GM12874 (cell line): Measurements from ENCODE around the gene MGRN1.

Experiments
- CTCF ChIP-seq: IDR thresholded peaks from 2 replicates; pipeline ENCODE4 v1.5.1; 2011; ENCODE audit warnings: low read depth, mild to moderate bottlenecking, control low read depth, low read length, moderate library complexity; ENCODE audit not compliant: insufficient read depth

Gene MGRN1

DNA sequence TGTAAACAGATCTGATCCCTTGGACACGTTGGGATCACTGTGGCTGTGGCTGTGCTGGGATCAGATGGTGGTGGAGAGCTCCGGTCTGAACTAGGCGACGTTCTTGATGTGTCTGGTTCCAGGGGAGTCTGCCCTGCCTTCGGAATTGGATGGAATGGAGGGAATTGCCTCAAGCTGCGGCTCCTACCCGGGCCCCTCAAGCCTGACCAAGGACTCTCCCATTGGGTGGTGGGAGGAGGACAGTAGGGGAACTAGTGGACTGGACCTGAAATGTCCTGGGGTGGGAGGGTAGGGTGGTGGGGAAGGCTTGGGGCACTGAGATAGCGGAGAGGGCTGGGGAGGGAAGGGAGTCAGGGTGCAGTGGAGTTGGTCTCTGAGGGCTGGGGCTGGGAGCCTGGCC lies 6.7 kb upstream of the MGRN1 start:
- TF ChIP-seq CTCF: no peak

GRCh38 chr16:4618645-4619418 lies 5.8 kb upstream of the MGRN1 start:
- no peak for TF ChIP-seq CTCF

GRCh38 chr16:4623593-4623992 lies 1.0 kb upstream of the MGRN1 start:
- no peak for TF ChIP-seq CTCF

DNA sequence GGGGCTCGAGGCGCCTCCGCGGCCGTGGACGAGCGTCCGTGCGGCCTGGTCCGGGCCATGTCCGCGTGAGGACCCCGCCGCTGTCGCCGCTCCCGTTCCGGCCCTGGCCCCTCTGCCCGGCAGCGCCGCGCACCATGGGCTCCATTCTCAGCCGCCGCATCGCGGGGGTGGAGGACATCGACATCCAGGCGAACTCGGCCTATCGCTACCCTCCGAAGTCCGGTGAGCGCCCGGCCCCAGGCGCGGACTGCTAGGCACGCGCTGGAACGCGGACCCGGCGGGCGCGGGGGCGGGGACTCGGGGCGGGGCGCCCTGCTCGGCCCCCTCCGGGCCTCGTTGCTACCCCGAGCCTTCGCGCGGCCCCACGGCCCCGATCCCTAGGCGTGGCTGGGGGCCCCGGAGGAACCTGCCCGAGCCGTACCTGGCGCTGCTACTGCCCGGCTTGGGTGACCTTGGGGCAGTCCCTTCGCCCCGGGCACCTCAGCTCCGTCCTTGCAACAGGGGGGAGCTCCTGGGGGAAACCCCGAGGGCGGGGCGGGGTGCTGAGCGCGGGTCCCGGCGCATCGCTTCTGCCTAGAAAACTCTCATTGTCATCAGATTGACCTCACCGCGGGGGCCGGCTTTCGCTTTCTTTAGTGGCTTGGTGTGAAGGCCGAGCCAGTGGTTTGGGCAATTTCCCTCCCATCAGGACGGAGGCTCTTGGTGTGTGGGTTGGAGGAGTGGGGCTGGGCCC lies 367 bp downstream of the MGRN1 start:
- no peak for TF ChIP-seq CTCF

DNA sequence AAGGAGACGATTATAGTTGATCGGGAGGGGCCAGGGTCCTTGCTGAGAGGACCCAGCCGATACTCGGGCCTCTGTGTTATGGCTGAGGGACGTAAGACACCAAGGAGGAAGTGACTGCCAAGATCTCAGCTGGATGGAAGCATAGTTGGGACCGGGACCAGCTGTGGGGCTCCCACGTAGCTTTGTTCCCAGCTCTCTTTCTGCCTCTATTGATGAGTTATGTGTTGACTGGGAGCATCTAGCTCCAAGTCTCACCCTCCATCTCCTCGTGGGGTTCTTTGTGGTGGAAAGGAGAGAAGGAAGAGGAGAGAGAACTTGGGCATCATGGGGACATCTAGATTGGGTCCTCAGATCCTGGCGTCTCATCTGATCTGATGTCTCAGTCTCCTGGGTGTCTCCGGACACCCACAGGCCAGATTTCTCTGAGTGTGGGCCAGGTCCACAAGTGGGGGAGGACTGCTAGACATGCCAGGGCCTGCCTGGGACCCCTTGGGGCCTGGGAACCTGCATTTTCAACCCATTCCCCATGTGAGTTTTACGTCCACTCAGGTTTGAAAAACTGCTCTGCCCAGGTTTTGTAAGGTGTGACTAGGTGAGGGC lies 1.0 kb downstream of the MGRN1 start:
- no peak for TF ChIP-seq CTCF

DNA sequence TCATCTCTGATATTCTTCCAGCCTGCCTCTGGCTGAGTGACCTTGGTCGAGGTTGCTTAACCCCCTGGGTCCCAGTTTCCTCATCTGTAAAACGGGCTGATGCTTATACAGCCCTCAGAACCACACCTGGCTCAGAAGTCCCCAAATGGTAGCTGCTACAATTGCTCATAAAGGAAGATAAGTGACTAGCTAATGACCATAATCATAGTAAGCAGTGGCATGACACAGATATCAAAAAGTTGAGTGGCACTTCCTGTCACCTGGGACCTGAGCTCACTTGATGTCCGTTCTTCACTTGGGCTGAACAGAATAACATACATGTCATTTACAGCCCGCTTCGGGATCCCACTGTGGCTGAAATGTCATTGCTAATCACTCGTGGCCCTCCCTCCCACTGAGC lies 1.8 kb downstream of the MGRN1 start:
- no peak for TF ChIP-seq CTCF

GRCh38 chr16:4628283-4628682 lies 3.7 kb downstream of the MGRN1 start:
- no peak for TF ChIP-seq CTCF
